GM12874 (cell line): ENCODE data around the gene TMCO4.

Source experiments
- TF ChIP-seq, protein P1 (sequence below): IDR thresholded peaks from 2 replicates; pipeline ENCODE4 v1.5.1; 2011; ENCODE audit warnings: low read depth, mild to moderate bottlenecking, control low read depth, low read length, moderate library complexity; ENCODE audit not compliant: insufficient read depth

The TMCO4 gene

DNA sequence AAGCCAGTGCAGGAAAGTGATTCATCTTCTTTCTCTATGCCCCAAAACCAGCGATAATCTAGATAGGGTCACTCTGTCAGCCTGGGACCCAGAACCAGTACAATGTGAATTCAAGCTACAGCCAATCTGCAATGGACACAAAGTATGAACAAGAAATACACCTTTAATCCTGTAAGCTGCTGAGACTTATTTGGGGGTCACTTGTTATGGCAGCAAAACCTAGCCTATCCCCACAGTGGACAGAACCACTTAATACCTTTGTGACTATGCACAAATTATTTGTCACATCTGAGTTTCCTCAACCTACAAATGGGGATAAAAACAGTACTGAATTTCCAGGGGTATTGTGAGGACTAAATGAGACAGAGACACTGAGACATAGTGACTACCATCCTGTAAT lies 50.0 kb downstream of the TMCO4 start:
- TF ChIP-seq, protein P1, sequence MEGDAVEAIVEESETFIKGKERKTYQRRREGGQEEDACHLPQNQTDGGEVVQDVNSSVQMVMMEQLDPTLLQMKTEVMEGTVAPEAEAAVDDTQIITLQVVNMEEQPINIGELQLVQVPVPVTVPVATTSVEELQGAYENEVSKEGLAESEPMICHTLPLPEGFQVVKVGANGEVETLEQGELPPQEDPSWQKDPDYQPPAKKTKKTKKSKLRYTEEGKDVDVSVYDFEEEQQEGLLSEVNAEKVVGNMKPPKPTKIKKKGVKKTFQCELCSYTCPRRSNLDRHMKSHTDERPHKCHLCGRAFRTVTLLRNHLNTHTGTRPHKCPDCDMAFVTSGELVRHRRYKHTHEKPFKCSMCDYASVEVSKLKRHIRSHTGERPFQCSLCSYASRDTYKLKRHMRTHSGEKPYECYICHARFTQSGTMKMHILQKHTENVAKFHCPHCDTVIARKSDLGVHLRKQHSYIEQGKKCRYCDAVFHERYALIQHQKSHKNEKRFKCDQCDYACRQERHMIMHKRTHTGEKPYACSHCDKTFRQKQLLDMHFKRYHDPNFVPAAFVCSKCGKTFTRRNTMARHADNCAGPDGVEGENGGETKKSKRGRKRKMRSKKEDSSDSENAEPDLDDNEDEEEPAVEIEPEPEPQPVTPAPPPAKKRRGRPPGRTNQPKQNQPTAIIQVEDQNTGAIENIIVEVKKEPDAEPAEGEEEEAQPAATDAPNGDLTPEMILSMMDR = no peak

DNA sequence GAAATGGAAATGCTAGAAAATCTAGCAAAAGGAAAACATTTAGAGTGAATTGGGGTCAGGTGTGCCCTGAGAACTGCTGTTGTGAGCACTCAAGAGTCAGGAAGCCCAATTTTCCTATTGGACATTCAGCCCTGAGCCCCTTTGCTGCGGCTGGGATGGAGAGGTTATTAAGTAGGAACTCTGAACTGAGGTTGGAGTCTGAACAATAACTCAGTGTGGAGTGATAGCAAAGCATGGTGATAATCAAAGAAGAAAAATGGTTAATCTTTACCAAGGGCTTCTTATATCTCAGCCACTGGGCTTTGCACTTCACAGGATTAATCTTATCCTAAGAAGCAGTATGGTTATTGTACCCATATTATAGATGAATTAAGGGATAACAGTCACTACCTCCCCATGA lies 52.0 kb downstream of the TMCO4 start:
- TF ChIP-seq, protein P1 = no peak

DNA sequence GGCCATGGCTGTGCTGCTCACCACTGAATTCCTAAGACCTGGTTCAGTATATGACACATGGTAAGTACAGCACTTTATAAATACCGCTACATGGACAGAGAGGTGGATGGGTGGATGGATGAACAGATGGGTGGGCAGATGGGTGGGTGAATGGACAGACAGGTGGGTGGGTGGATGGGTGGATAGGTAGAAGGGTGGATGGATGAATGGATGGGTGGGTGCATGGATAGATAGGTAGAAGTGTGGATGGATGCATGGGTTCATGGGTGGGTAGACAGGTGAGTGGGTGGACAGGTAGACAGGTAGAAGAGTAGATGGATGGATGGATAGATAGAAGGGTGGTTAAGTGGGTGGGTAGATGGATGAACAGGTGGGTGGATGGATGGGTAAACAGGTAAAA lies 54.8 kb downstream of the TMCO4 start:
- TF ChIP-seq, protein P1 = no peak

DNA sequence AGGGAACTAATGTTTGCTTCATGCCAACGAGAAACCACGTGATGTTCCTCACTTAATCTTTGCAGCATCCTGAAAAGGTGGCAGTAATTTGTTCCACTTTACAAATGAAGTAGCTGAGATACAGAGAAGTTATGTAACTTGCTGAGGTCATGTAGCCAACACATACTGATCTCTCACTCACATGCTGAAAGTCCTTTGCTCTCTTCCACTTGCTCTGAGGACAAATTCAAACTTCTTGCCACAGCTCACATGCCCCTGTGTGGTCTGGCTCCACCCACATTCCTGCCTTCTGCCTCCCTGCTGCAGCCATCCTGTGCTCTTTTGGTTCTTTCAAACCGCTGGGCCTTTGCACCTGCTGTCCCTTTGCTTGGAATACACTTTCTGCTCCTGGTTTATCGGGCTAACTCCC lies 55.4 kb downstream of the TMCO4 start:
- TF ChIP-seq, protein P1 = no peak

DNA sequence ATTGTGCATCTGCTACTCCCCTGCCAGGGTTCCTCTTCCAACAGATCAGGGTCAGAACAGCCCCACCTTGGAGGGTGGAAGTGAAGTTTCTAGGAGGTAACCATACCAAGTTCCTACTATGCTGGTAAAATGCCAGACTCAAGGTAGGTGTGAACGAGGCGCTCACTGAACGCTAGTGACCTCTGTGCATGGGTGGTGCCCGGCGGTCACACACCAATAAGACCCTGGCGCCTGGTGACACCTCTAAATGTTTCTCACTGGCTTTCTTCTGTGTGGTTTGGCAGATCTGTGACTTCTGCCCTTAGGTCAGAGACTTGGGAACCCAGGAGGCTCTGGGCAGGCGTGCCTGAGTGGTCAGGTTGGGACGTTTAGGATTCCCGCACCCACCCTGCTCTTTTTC lies 55.9 kb downstream of the TMCO4 start:
- TF ChIP-seq, protein P1 = no peak

DNA sequence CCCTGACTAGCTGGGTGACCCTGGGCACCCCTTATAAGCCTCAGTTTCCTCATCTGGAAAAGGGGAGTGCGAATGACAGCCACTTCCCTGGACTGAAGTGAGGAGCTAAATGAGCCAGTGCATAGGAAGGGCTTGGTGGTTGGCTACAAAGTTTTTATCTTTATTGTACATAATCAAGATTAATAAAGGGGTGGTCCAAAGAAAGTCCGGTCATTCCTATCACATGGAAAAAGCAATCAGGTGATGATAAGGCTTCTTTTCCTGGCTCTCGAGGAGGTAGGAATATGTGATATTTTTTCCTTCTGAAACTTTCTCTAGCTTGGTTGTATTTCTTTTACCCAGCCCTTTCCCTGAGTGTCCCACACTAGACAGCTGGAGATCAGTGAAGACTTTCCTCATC lies 56.5 kb downstream of the TMCO4 start:
- TF ChIP-seq, protein P1 = no peak

DNA sequence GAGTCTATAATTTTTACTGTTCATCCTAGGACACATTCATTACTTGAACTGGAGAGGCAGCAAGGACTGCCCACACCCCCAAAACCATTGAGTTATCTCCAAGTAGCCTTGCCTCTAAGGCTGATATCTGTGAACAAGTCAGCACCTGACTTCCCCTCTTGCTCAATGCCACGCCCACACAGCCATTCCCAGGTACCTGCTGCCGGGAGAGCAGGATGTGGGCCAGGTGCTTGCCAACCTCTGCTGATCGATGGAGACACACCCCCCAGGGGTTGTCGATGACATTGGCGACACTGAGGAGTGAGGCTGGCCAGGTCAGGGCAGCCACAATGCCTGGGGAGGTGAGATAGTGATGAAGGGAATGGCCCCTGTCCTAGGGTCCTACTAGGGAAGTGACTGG lies 60.1 kb downstream of the TMCO4 start:
- TF ChIP-seq, protein P1 = no peak

DNA sequence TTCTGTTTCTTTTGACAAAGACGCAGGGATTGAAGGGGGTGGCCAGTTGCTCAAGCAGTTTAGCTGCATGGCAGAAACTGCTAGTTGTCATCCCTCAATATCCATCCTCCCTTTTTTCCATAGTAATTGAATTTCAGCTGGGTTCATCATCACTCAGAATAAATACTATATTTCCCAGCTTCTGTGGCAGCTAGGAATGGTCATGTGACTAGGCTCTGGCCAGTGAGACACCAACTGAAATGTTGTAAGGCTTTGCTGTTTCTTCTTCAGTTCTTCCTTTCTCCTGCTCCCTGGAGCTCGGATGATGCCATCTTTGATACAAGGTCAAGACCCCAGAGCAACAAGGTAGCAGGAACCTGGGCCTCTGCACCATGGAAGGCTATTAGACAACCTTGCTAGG lies 61.0 kb downstream of the TMCO4 start:
- TF ChIP-seq, protein P1 = no peak
